Peyer's patch (tissue), 4 donors: ENCODE results near the gene TCF15. TPM values are rescaled to one million over a fixed set of nuclear protein-coding genes. Genes with fewer than 3 reads are reported as not detected.

Experiments used
- DNase-seq, 3 donors: peaks; one replicate each; pipeline ENCODE4 v3.0.0-alpha.2; 2017 to 2019
- H3K27ac ChIP-seq, 4 donors: fragments of 200-600 bp; sonication (generic); one replicate each; pipeline ENCODE4 v1.5.1; 2016 to 2019
- H3K27me3 ChIP-seq, 2 donors: fragments of 200-600 bp; sonication (generic); one replicate each; pipeline ENCODE4 v1.5.1; 2019
- H3K36me3 ChIP-seq, 3 donors: fragments of 200-600 bp; sonication (generic); one replicate each; pipeline ENCODE4 v1.5.1; 2016 to 2019
- H3K4me1 ChIP-seq, 4 donors: fragments of 200-600 bp; sonication (generic); one replicate each; pipeline ENCODE4 v1.5.1; 2016 to 2019
- H3K4me3 ChIP-seq, 4 donors: fragments of 200-600 bp; sonication (generic); 1 replicate in 3 of 4; 2 replicates in 1 of 4; pipeline ENCODE4 v1.5.1; 2016 to 2019; ENCODE audit warnings: mild to moderate bottlenecking in 1 of 4
- H3K9me3 ChIP-seq, 4 donors: fragments of 200-600 bp; sonication (generic); one replicate each; pipeline ENCODE4 v1.5.1; 2016 to 2019; ENCODE audit warnings: mild to moderate bottlenecking in 1 of 4
- POLR2A ChIP-seq, 2 donors: fragments of 450-650 bp; IDR thresholded peaks; one replicate each; pipeline ENCODE4 v1.5.1; 2017; ENCODE audit warnings: antibody characterized with exemption in 2 of 2, mild to moderate bottlenecking in 2 of 2, moderate library complexity in 2 of 2
- total RNA-seq, 4 donors: library from RNA; depleted of rRNA; stranded (reverse); fragments of >200 nt; gene quantifications; one replicate each; pipeline ENCODE4 v1.1.0, GENCODE V29; 2016
- TF ChIP-seq, protein P1 (sequence below), 6 experiments: fragments of 450-650 bp in 4 of 6; fragments of 200-600 bp in 2 of 6; sonication (generic) in 1 of 6; IDR thresholded peaks; one replicate each; pipeline ENCODE4 v1.5.1; 2017 to 2019; ENCODE audit warnings: antibody characterized with exemption in 6 of 6, mild to moderate bottlenecking in 3 of 6, moderate library complexity in 1 of 6

TCF15 gene
- total RNA-seq, 4 donors from 2014 or later, result not detected

DNA sequence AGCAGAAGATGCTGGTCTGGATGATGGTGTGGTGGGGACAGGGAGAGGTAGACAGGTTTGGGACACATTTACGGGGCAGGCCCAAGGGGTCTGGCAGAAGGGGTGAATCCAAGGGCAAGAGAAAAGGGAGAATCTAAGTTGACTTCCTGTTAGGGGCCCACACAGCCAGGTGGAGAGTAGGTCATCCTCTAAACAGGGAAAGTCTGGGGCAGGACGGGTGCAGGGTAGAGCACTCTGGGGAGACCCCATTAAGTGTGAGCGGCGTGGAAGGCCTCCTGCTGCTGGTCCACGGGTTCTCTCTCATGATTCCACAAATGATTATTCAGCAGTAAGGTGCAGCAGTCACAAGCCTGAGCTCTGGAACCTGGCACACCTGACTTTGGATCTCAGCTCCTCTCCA lies 40.2 kb upstream of the TCF15 start:
- TF ChIP-seq, protein P1, sequence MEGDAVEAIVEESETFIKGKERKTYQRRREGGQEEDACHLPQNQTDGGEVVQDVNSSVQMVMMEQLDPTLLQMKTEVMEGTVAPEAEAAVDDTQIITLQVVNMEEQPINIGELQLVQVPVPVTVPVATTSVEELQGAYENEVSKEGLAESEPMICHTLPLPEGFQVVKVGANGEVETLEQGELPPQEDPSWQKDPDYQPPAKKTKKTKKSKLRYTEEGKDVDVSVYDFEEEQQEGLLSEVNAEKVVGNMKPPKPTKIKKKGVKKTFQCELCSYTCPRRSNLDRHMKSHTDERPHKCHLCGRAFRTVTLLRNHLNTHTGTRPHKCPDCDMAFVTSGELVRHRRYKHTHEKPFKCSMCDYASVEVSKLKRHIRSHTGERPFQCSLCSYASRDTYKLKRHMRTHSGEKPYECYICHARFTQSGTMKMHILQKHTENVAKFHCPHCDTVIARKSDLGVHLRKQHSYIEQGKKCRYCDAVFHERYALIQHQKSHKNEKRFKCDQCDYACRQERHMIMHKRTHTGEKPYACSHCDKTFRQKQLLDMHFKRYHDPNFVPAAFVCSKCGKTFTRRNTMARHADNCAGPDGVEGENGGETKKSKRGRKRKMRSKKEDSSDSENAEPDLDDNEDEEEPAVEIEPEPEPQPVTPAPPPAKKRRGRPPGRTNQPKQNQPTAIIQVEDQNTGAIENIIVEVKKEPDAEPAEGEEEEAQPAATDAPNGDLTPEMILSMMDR (IDR thresholded peaks at IDR 0.05), result no peak
- no peak for TF ChIP-seq POLR2A (IDR thresholded peaks at IDR 0.05)

DNA sequence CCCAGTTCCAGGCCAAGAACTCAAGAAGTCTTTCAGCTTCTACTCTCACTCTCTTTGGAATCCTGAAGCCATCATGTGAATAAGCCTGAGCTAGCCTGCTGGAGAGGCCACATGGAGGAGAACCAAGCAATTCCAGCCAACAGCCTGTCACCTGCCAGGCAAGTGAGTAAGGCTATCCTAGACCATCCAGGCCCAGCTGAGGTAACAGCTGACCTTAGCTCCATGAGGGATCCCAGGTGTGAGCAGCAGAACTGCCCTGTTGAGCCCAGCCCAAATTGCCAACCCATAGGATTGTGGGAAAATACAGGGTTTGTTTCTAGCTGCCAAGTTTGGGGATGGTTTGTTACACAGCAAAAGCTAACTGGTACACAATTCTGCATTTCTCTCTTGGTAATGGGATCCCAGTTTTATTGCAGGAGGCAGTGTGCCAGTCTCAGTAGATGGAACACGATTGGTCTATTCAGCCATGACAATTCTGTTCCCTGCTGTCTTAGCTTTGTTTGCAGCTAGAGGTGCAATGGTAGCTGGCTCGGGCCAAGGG lies 37.4 kb upstream of the TCF15 start:
- peaks cover 0 to 10% (median 6%) of the 10 kb centered on the region in 4 donors for H3K4me1 ChIP-seq
- H3K27ac ChIP-seq, result no peak overlapping the region
- TF ChIP-seq POLR2A (IDR thresholded peaks at IDR 0.05), result no peak
- TF ChIP-seq, protein P1 (IDR thresholded peaks at IDR 0.05), result no peak
- H3K27me3 ChIP-seq, result no peaks in the 10 kb centered on the region
- no peaks in the 10 kb centered on the region for H3K9me3 ChIP-seq
- DNase-seq, result no peak
- H3K4me3 ChIP-seq, result no peak overlapping the region
- peaks cover 0 to 23% (median 0%) of the 10 kb centered on the region in 3 donors for H3K36me3 ChIP-seq

More for the DNA sequence above, 40.2 kb upstream of the TCF15 start:
- DNase-seq, result no peak
- Histone ChIP-seq H3K27ac (no peak overlapping the region), H3K27me3 (no peaks in the 10 kb centered on the region), H3K4me3 (no peak overlapping the region), H3K4me1 (peaks cover 0 to 14% (median 10%) of the 10 kb centered on the region in 4 donors), H3K36me3 (peaks cover 0 to 23% (median 0%) of the 10 kb centered on the region in 3 donors), H3K9me3 (no peaks in the 10 kb centered on the region)

DNA sequence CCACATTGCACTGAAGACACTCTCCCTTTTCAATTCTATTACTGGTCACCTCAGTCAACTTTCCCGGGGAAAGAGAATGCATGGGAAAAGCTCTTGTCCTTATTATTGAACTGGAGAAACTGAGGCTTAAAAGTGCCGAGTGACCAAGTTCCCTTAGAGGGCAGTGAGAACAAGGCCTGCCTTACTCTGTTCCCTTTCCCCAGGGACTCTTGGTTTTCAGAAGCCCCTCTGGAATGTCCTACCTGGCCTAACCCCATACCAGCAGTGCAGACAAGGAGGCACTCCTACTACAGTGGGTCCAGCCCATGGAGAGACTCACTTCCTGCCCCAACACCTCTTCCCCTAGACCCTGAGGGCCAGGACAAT lies 36.7 kb upstream of the TCF15 start:
- Histone ChIP-seq H3K9me3 (no peaks in the 10 kb centered on the region), H3K27ac (no peak overlapping the region), H3K4me3 (no peak overlapping the region), H3K36me3 (peaks cover 0 to 23% (median 0%) of the 10 kb centered on the region in 3 donors), H3K4me1 (peaks cover 0 to 7% (median 5%) of the 10 kb centered on the region in 4 donors), H3K27me3 (no peaks in the 10 kb centered on the region)
- DNase-seq, result no peak
- TF ChIP-seq, protein P1 (IDR thresholded peaks at IDR 0.05), result no peak
- TF ChIP-seq POLR2A (IDR thresholded peaks at IDR 0.05), result no peak

DNA sequence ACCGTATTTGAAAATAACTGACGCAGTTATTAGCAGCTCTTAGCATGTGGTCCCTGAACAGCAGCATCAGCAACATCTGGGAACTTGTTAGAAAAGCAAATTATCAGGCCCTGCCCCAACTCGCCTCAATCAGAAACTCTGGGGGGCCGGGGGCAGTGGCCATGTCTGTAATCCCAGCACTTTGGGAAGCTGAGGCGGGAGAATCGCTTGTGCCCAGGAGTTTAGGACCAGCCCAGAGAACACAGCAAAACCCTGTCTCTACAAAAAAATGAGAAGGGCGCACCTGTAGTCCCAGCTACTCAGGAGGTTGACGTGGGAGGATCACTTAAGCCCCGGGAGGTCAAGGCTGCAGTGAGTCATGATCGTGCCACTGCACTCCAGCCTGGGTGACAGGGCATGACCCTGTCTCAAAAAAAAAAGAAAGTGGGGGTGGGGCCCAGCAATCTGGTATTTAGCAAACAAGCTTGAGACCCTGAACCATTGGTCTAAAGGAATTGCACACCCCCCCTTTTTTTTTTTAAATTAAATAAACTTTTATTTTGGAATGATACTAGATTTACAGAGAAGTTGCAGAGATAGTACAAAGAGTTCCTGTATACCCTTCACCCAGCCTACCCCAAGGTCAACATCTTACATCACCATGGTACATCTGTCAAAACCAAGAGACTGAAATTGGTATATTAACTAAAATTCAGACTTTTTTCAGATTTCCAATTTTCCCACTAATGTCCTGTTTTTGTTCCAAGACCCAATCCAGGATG lies 36.2 kb upstream of the TCF15 start:
- no peaks in the 10 kb centered on the region for H3K9me3 ChIP-seq
- no peak for TF ChIP-seq POLR2A (IDR thresholded peaks at IDR 0.05)
- TF ChIP-seq, protein P1 (IDR thresholded peaks at IDR 0.05), result no peak
- H3K27me3 ChIP-seq, result no peaks in the 10 kb centered on the region
- no peak overlapping the region for H3K27ac ChIP-seq
- DNase-seq, result no peak
- peaks cover 0 to 6% (median 5%) of the 10 kb centered on the region in 4 donors for H3K4me1 ChIP-seq
- H3K4me3 ChIP-seq, result no peak overlapping the region
- H3K36me3 ChIP-seq, result peaks cover 0 to 23% (median 0%) of the 10 kb centered on the region in 3 donors

DNA sequence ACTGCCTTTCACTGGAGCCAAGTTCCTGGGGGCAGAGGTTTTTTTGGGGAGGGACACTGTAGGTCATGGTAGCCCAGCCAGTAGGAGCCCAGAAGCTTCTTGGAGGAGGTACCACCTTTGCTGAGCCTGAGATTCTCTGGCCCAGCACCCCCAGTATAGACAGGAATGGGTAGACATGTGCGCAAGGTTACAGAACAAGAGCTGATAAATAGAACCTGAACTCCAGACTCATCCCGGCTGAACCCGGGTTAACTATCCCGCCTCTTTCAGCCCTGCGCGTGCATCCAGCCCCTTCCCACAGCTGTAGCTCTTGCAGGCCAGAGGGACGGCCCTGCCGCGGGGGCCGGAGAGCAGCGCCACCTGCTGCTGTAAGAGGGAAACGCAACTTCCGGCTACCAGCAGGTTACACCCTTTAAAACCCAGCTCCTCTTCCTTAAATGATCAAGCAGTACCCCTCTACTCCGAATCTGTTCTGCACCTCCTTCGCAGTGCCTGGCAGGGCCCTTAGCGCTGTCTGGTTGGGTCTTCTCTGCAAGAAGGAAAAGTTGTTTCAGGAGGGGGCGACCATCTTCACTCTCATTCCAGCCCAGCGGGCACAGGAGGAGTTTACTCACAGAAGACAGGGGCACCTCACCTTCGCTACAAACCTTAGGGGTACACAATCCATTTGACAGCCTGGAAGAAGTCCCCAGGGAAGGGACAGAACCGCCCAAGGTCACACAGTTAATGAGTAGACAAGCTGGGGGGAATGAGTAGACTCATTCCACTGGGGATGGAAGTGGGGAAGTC lies 35.4 kb upstream of the TCF15 start:
- Histone ChIP-seq H3K36me3 (peaks cover 0 to 23% (median 0%) of the 10 kb centered on the region in 3 donors), H3K27ac (no peak overlapping the region), H3K4me3 (no peak overlapping the region), H3K27me3 (no peaks in the 10 kb centered on the region), H3K4me1 (peaks cover 0 to 6% (median 5%) of the 10 kb centered on the region in 4 donors), H3K9me3 (no peaks in the 10 kb centered on the region)
- no peak for TF ChIP-seq POLR2A (IDR thresholded peaks at IDR 0.05)
- TF ChIP-seq, protein P1 (IDR thresholded peaks at IDR 0.05), result peak; percentile 67 to 89 (median 80)
- peak; percentile 34 to 85 (median 79) for DNase-seq
